Calu3 (cell line): ENCODE data around the gene SERPING1. TPM values are rescaled to one million over a fixed set of nuclear protein-coding genes. Genes with fewer than 3 reads are reported as not detected.

ENCODE experiments used
- BruUV-seq: library from RNA; stranded (reverse); fragments of 400-500 nt; replicated peaks from 2 replicates; lab custom pipeline; 2021; lab: Mats Ljungman, UMichigan
- CTCF ChIA-PET: fragments of 300-600 bp; sonication (Branson Sonifier 250); formaldehyde crosslinking; loops from one replicate; lab custom pipeline; 2022; ENCODE audit warnings: antibody characterized with exemption; lab: Charles Lee
- DNase-seq: peaks from one replicate; pipeline ENCODE4 v3.0.0; 2022
- H3K27ac Mint-ChIP-seq: one replicate; pipeline ENCODE4 v1.8.0; 2022; ENCODE audit warnings: mixed read lengths; ENCODE audit not compliant: unreplicated experiment
- H3K27me3 Mint-ChIP-seq: one replicate; pipeline ENCODE4 v1.8.0; 2022; ENCODE audit warnings: mixed read lengths; ENCODE audit not compliant: unreplicated experiment
- H3K36me3 Mint-ChIP-seq: one replicate; pipeline ENCODE4 v1.8.0; 2022; ENCODE audit warnings: mild to moderate bottlenecking, moderate library complexity, mixed read lengths; ENCODE audit not compliant: insufficient read depth, unreplicated experiment
- H3K4me1 Mint-ChIP-seq: one replicate; pipeline ENCODE4 v1.8.0; 2022; ENCODE audit warnings: mild to moderate bottlenecking, low read depth, mixed read lengths; ENCODE audit not compliant: unreplicated experiment
- H3K4me3 Mint-ChIP-seq: one replicate; pipeline ENCODE4 v1.8.0; 2022; ENCODE audit warnings: mild to moderate bottlenecking, low read depth, moderate library complexity, mixed read lengths; ENCODE audit not compliant: unreplicated experiment
- H3K9me3 Mint-ChIP-seq: one replicate; pipeline ENCODE4 v1.8.0; 2022; ENCODE audit warnings: low read depth, mixed read lengths; ENCODE audit not compliant: unreplicated experiment
- intact Hi-C: fragments of 100-400 bp; cut with micrococcal nuclease; formaldehyde crosslinking; loops from one replicate; pipeline ENCODE4 v1.10.0; 2022; ENCODE audit not compliant: unreplicated experiment
- total RNA-seq: library from RNA; stranded (reverse); gene quantifications from 2 replicates; pipeline ENCODE4 v1.2.3, GENCODE V29; 2022
- TF ChIP-seq, protein P1 (sequence below): fragments of 200-600 bp; IDR thresholded peaks from one replicate; pipeline ENCODE4 v1.8.0; 2022; ENCODE audit warnings: antibody characterized with exemption; ENCODE audit not compliant: unreplicated experiment

The SERPING1 gene
- total RNA-seq, 1 experiment from 2014 or later: 61.8 TPM

DNA sequence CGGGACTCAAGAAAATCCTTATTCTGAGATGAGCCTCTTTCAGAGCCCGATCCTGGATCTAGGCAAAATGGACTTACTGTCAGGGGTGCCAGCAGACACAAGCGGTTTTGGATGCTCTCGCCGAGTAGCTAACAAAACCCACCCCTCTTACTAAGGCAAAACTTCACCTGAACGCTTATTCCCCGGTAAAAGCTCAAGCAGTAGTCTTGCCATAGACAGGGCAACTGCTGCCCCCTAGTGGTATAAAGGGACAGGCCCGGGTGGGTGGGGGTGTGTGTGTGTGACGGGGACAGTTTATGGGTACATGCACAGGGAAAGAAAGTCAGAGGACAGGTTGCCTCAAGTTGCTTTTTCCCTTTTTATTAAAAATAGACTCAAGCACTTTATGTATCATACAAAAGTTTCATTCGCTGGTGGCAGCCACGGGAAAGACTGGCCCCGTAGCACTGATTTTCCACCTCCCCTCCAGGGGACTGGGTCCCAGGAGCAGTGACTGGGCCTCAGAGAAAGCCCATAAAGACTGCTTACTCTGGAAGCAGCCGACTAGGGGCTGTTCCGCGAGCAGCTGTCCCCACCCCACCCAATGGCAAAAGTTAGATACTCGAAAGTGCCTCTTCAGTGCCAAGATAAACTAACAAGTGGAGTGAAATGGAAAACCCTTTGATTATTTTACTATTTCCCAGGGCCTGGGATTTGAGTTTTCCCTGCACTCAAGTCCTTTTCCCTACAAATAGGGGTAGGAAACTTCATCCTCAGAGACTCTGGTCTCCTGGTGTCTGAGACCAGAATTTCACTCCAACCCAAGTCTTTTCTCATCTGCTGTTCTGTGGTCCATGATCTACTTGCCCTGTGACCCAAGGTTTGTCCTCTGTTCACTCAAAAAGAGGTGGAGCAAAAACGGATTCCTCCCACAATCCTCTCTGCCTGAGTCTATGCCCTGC, 47.5 kb downstream of the SERPING1 start:
- H3K27me3 Mint-ChIP-seq: peaks cover 66% of the 10 kb centered on the region
- H3K4me3 Mint-ChIP-seq: no peak overlapping the region
- H3K36me3 Mint-ChIP-seq: no peaks in the 10 kb centered on the region
- BruUV-seq: no TSS peak
- TF ChIP-seq, protein P1, sequence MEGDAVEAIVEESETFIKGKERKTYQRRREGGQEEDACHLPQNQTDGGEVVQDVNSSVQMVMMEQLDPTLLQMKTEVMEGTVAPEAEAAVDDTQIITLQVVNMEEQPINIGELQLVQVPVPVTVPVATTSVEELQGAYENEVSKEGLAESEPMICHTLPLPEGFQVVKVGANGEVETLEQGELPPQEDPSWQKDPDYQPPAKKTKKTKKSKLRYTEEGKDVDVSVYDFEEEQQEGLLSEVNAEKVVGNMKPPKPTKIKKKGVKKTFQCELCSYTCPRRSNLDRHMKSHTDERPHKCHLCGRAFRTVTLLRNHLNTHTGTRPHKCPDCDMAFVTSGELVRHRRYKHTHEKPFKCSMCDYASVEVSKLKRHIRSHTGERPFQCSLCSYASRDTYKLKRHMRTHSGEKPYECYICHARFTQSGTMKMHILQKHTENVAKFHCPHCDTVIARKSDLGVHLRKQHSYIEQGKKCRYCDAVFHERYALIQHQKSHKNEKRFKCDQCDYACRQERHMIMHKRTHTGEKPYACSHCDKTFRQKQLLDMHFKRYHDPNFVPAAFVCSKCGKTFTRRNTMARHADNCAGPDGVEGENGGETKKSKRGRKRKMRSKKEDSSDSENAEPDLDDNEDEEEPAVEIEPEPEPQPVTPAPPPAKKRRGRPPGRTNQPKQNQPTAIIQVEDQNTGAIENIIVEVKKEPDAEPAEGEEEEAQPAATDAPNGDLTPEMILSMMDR: peak; percentile 73
- peak; percentile 88 for DNase-seq
- intact Hi-C loops: loop anchor here (10.0 kb wide), 1 partner anchor 870 kb away; no protein-coding TSS in a partner anchor
- CTCF ChIA-PET: interaction anchor here (0.7 to 1.9 kb wide), 15 partner anchors 9 to 928 kb away, joined by 3 to 21 read pairs (median 4); partner anchors contain the start of gene UBE2L6
- no peaks in the 10 kb centered on the region for H3K9me3 Mint-ChIP-seq
- H3K4me1 Mint-ChIP-seq: peaks cover 28% of the 10 kb centered on the region
- no peak overlapping the region for H3K27ac Mint-ChIP-seq

DNA sequence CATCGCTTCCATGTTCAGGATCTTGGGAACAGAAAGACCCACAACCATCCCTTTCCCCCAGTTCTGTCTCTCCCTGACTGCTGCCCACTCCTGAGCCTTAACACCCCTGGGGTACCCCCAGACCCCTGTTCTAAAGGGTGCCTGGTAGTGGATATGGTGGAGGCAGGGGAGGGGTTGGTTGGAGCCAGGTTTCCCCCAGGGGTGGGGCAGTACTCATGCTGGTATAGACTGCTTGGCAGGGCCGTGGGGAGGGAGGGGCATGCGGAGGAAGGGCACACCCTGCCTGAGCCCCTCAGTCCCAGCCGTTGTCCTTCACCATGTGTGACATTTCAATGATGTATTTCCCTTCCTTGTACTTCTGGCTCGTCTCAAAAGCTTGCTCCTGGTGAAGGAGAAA, 48.2 kb downstream of the SERPING1 start:
- no peak for DNase-seq
- Mint-ChIP-seq H3K27me3 (peaks cover 73% of the 10 kb centered on the region), H3K4me3 (no peak overlapping the region), H3K36me3 (no peaks in the 10 kb centered on the region), H3K4me1 (peaks cover 28% of the 10 kb centered on the region), H3K27ac (no peak overlapping the region), H3K9me3 (no peaks in the 10 kb centered on the region)
- TF ChIP-seq, protein P1: no peak
- CTCF ChIA-PET: interaction anchor here (1.4 kb wide), 1 partner anchor 70 kb away, joined by 3 read pairs; no protein-coding TSS in a partner anchor
- intact Hi-C loops: loop anchor here (10.0 kb wide), 1 partner anchor 869 kb away; no protein-coding TSS in a partner anchor
- no TSS peak for BruUV-seq

DNA sequence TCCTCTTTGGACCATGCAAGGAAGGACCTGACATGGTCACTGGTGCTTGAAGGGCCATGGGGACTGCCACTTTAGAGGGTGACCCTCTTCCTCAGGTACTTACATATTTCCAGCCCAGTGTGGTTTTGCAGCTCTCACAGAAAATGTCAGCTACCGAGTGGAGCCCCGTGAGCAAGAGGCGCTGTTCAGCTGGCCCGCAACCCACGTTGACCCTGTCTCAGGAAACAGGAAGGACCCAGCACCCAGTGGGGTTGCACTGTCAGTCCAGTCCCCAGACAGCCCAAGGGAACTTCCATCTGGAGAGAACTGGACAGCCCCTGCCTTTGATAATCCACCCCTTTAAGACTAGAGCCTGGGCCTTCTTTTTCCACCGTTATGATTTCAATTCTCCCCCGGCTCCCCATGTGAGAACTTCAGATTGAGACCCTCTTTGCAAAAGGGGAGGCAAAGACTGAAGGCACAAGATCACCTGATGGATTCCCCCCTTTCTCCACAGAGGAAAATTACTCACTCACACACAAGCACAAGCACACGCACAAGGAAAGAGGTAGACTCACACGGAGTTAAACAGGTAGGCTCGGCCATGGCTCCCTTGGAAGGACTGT, 48.8 kb downstream of the SERPING1 start:
- TF ChIP-seq, protein P1: no peak
- H3K9me3 Mint-ChIP-seq: no peaks in the 10 kb centered on the region
- BruUV-seq: no TSS peak
- H3K4me1 Mint-ChIP-seq: peaks cover 28% of the 10 kb centered on the region
- H3K27me3 Mint-ChIP-seq: peaks cover 77% of the 10 kb centered on the region
- H3K4me3 Mint-ChIP-seq: no peak overlapping the region
- intact Hi-C loops: loop anchor here (10.0 kb wide), 1 partner anchor 869 kb away; no protein-coding TSS in a partner anchor
- H3K36me3 Mint-ChIP-seq: no peaks in the 10 kb centered on the region
- no peak overlapping the region for H3K27ac Mint-ChIP-seq
- CTCF ChIA-PET: no interaction called here
- DNase-seq: no peak

DNA sequence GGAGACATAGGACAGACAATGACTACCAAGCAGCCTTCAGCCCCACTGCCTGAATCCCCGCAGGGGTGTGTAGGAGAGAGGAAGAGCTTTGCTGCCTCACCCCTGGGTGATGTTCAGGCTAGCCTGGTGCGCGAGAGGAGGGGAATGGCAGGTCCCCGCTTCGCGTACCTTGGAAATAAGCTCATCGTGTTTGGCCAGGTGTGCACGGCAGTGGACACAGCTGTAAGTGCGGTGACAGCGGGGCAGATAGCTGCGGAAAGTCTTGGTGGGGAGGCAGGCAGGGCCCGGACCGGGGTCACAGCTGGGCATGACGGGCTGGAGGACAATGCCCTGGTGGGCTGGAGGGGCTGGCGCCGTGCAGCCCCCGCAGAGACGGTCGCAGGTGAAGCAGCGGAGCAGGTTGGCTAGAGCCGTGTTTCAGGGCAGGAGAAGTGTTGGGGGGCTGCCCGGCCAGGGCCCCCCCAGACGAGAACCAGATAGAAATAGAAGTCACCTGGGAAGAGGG, 49.4 kb downstream of the SERPING1 start:
- BruUV-seq: no TSS peak
- intact Hi-C loops: loop anchor here (10.0 kb wide), 1 partner anchor 868 kb away; no protein-coding TSS in a partner anchor
- TF ChIP-seq, protein P1: no peak
- peaks cover 77% of the 10 kb centered on the region for H3K27me3 Mint-ChIP-seq
- no peaks in the 10 kb centered on the region for H3K36me3 Mint-ChIP-seq
- CTCF ChIA-PET: no interaction called here
- peaks cover 28% of the 10 kb centered on the region for H3K4me1 Mint-ChIP-seq
- no peaks in the 10 kb centered on the region for H3K9me3 Mint-ChIP-seq
- no peak overlapping the region for H3K27ac Mint-ChIP-seq
- no peak for DNase-seq
- no peak overlapping the region for H3K4me3 Mint-ChIP-seq
